SK-N-SH (cell line): ENCODE measurements around the gene RPH3AL.

Experiments used
- EP300 ChIP-seq, 2 experiments: IDR thresholded peaks; 2 replicates each; pipeline versions ENCODE4 v1.4.0 to v1.6.1; 2012; ENCODE audit warnings: borderline replicate concordance in 1 of 2, low read depth in 1 of 2, low read length in 1 of 2
- FOXJ3 ChIP-seq: sonication (generic); formaldehyde crosslinking; IDR thresholded peaks from 2 replicates; pipeline ENCODE4 v1.5.1; 2020; ENCODE audit warnings: mild to moderate bottlenecking, missing genetic modification reagents
- GABPA ChIP-seq: IDR thresholded peaks from 2 replicates; pipeline ENCODE4 v1.4.0; 2012; ENCODE audit warnings: low read depth, mild to moderate bottlenecking
- JUND ChIP-seq: IDR thresholded peaks from 2 replicates; pipeline ENCODE4 v1.4.0; 2012
- NFIC ChIP-seq: IDR thresholded peaks from 2 replicates; pipeline ENCODE4 v1.4.0; 2012; ENCODE audit warnings: borderline replicate concordance
- RFX5 ChIP-seq: IDR thresholded peaks from 2 replicates; pipeline ENCODE4 v1.6.1; 2012; ENCODE audit warnings: mild to moderate bottlenecking, improper control_type of control experiment, low read length
- TAF1 ChIP-seq: IDR thresholded peaks from 2 replicates; pipeline ENCODE4 v1.6.1; 2012; ENCODE audit warnings: low read depth, mild to moderate bottlenecking, low read length, moderate library complexity, borderline replicate concordance
- TCF12 ChIP-seq: IDR thresholded peaks from 2 replicates; pipeline ENCODE4 v1.4.0; 2012
- YY1 ChIP-seq: IDR thresholded peaks from 2 replicates; pipeline ENCODE4 v1.4.0; 2012; ENCODE audit warnings: low read depth, mild to moderate bottlenecking
- TF ChIP-seq, protein P1 (sequence below): fragments of 200-600 bp; sonication (generic); IDR thresholded peaks from 2 replicates; pipeline ENCODE4 v1.6.1; 2017; ENCODE audit warnings: antibody characterized with exemption, mild to moderate bottlenecking, moderate library complexity
- TF ChIP-seq, protein P2 (sequence below): IDR thresholded peaks from 2 replicates; pipeline ENCODE4 v1.4.0; 2012; ENCODE audit warnings: low read depth, borderline replicate concordance

DNA sequence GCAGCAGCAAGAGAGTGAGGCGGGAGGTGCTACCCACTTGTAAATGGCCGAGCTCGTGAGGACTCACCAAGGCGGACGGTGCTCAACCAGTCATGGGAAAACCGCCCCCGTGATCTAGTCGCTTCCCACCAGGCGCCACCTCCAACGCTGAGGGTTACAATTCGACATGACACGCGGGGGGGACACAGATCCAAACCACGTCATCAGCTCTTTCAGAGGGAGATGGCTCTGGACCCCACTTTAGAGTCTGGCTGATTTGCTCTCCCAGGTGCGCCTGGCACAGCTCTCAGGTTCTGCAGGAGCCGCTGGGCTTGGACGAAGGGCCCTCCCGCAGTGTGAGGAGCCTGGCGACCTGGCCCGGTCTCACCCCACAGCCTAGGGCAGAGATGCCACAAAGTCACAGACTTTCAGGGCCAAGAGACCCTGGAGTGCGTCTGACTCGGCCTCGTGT lies 150.1 kb downstream of the RPH3AL start:
- no peak for TF ChIP-seq TCF12
- TF ChIP-seq, protein P1, sequence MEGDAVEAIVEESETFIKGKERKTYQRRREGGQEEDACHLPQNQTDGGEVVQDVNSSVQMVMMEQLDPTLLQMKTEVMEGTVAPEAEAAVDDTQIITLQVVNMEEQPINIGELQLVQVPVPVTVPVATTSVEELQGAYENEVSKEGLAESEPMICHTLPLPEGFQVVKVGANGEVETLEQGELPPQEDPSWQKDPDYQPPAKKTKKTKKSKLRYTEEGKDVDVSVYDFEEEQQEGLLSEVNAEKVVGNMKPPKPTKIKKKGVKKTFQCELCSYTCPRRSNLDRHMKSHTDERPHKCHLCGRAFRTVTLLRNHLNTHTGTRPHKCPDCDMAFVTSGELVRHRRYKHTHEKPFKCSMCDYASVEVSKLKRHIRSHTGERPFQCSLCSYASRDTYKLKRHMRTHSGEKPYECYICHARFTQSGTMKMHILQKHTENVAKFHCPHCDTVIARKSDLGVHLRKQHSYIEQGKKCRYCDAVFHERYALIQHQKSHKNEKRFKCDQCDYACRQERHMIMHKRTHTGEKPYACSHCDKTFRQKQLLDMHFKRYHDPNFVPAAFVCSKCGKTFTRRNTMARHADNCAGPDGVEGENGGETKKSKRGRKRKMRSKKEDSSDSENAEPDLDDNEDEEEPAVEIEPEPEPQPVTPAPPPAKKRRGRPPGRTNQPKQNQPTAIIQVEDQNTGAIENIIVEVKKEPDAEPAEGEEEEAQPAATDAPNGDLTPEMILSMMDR, result no peak
- TF ChIP-seq RFX5, result no peak
- TF ChIP-seq YY1, result no peak
- no peak for TF ChIP-seq GABPA
- no peak for TF ChIP-seq NFIC
- no peak for TF ChIP-seq FOXJ3 (CRISPR knock-in tag)
- TF ChIP-seq TAF1, result no peak
- no peak for TF ChIP-seq JUND
- TF ChIP-seq EP300 (IDR thresholded peaks at IDR 0.05; ENCODE audit: borderline replicate concordance in 1 of 2, low read depth in 1 of 2, low read length in 1 of 2), result no peak
- TF ChIP-seq, protein P2, sequence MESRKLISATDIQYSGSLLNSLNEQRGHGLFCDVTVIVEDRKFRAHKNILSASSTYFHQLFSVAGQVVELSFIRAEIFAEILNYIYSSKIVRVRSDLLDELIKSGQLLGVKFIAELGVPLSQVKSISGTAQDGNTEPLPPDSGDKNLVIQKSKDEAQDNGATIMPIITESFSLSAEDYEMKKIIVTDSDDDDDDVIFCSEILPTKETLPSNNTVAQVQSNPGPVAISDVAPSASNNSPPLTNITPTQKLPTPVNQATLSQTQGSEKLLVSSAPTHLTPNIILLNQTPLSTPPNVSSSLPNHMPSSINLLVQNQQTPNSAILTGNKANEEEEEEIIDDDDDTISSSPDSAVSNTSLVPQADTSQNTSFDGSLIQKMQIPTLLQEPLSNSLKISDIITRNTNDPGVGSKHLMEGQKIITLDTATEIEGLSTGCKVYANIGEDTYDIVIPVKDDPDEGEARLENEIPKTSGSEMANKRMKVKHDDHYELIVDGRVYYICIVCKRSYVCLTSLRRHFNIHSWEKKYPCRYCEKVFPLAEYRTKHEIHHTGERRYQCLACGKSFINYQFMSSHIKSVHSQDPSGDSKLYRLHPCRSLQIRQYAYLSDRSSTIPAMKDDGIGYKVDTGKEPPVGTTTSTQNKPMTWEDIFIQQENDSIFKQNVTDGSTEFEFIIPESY, result no peak
